Uterus (tissue), 4 donors: ENCODE data around the gene C1orf105. TPM values are rescaled to one million over a fixed set of nuclear protein-coding genes. Genes with fewer than 3 reads are reported as not detected.

Experiments used
- DNase-seq, 2 donors: peaks; one replicate each; pipeline ENCODE4 v3.0.0-alpha.2; 2019 to 2020
- H3K27ac ChIP-seq, 2 donors: fragments of 200-600 bp; sonication (generic); 1 replicate in 1 of 2; 2 replicates in 1 of 2; pipeline ENCODE4 v1.5.1; 2016 to 2018
- H3K27me3 ChIP-seq, 2 donors: fragments of 200-600 bp; sonication (generic); one replicate each; pipeline ENCODE4 v1.5.1; 2018 to 2019; ENCODE audit warnings: control low read depth in 1 of 2
- H3K36me3 ChIP-seq, 2 donors: fragments of 200-600 bp; sonication (generic); one replicate each; pipeline ENCODE4 v1.5.1; 2019; ENCODE audit warnings: control low read depth in 1 of 2
- H3K4me1 ChIP-seq, 2 donors: fragments of 200-600 bp; sonication (generic); one replicate each; pipeline ENCODE4 v1.5.1; 2018 to 2019; ENCODE audit warnings: control low read depth in 1 of 2
- H3K4me3 ChIP-seq, 2 donors: fragments of 200-600 bp; sonication (generic); 1 replicate in 1 of 2; 2 replicates in 1 of 2; pipeline ENCODE4 v1.5.1; 2018 to 2019; ENCODE audit warnings: mild to moderate bottlenecking in 1 of 2
- H3K9me3 ChIP-seq, 2 donors: fragments of 200-600 bp; sonication (generic); one replicate each; pipeline ENCODE4 v1.5.1; 2019; ENCODE audit warnings: control low read depth in 1 of 2
- POLR2A ChIP-seq, 2 donors: fragments of 450-650 bp; IDR thresholded peaks; one replicate each; pipeline ENCODE4 v1.6.1; 2016; ENCODE audit warnings: antibody characterized with exemption in 2 of 2, mild to moderate bottlenecking in 1 of 2, moderate library complexity in 1 of 2
- intact Hi-C: fragments of 100-400 bp; cut with DNase I; formaldehyde crosslinking; loops from one replicate; pipeline ENCODE4 v1.15.1; 2023; ENCODE audit warnings: low total_unique reads
- total RNA-seq, 4 donors: library from RNA; depleted of rRNA in 3 of 4; stranded (reverse); fragments of >200 nt in 3 of 4; gene quantifications; one replicate each; pipeline versions ENCODE4 v1.1.0 to v1.2.4, GENCODE V29; 2014 to 2023
- TF ChIP-seq, protein P1 (sequence below), 4 experiments: fragments of 200-600 bp in 2 of 4; fragments of 450-650 bp in 2 of 4; sonication (generic) in 2 of 4; IDR thresholded peaks; one replicate each; pipeline ENCODE4 v1.5.1; 2016 to 2019; ENCODE audit warnings: antibody characterized with exemption in 4 of 4, mild to moderate bottlenecking in 2 of 4, moderate library complexity in 1 of 4
- donor health status: DM: yes; HTN: yes; CAD: no.

C1orf105 gene
- total RNA-seq, 4 donors from 2014 or later, result not detected

DNA sequence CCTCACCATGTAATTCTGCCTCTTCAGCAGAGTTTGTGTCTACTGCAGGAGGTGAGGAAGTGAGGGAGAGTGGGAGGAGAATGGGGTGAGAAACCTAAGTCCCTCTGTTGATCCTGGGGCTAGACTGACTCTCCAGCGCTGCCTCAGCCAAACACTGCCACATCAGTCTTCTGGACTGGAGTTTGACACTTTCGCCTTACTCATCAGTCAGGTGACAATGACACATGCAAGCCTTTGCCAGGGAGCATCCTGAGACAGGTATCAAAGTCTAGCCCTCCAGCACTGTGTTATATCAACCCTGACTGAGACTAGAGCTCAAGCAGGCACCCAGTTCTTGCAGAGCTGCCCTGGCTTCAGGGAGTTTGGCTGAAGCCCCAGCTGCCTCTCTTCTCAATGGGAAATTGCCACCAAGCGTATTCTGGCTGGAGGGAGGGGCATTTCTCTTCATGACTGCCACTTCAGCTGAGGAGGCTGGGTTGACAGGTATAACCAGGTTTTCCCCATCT, 79.2 kb downstream of the C1orf105 start:
- no peaks in the 10 kb centered on the region for H3K36me3 ChIP-seq
- no peaks in the 10 kb centered on the region for H3K9me3 ChIP-seq
- TF ChIP-seq, protein P1, sequence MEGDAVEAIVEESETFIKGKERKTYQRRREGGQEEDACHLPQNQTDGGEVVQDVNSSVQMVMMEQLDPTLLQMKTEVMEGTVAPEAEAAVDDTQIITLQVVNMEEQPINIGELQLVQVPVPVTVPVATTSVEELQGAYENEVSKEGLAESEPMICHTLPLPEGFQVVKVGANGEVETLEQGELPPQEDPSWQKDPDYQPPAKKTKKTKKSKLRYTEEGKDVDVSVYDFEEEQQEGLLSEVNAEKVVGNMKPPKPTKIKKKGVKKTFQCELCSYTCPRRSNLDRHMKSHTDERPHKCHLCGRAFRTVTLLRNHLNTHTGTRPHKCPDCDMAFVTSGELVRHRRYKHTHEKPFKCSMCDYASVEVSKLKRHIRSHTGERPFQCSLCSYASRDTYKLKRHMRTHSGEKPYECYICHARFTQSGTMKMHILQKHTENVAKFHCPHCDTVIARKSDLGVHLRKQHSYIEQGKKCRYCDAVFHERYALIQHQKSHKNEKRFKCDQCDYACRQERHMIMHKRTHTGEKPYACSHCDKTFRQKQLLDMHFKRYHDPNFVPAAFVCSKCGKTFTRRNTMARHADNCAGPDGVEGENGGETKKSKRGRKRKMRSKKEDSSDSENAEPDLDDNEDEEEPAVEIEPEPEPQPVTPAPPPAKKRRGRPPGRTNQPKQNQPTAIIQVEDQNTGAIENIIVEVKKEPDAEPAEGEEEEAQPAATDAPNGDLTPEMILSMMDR (IDR thresholded peaks at IDR 0.05), result no peak
- TF ChIP-seq POLR2A (IDR thresholded peaks at IDR 0.05), result no peak
- H3K27me3 ChIP-seq, result no peaks in the 10 kb centered on the region
- no peak for DNase-seq
- H3K4me1 ChIP-seq, result no peaks in the 10 kb centered on the region
- H3K4me3 ChIP-seq, result no peak overlapping the region
- no peak overlapping the region for H3K27ac ChIP-seq
- intact Hi-C loops, result no loop called here

DNA sequence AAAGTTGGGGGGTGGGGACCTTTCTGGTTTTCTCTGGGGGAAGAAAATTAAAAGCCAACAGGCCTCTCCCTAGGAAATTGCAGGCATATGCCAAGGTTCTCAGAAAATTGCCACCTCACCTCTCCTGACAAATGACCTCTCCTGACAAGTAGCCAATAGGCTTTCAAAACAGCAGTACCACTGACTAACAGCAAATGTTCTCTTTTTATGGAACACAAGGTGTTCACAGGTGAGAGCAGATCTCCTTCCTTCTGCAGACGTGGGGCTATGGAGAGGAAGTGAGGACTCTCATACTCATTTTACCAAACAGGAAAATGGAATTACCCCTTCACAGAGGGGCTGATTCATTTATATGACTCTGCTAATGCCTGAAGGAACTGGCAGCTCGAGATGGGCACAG, 79.7 kb downstream of the C1orf105 start:
- Histone ChIP-seq H3K4me1 (no peaks in the 10 kb centered on the region), H3K4me3 (no peak overlapping the region), H3K36me3 (no peaks in the 10 kb centered on the region), H3K9me3 (no peaks in the 10 kb centered on the region), H3K27me3 (no peaks in the 10 kb centered on the region), H3K27ac (no peak overlapping the region)
- TF ChIP-seq, protein P1 (IDR thresholded peaks at IDR 0.05), result no peak
- TF ChIP-seq POLR2A (IDR thresholded peaks at IDR 0.05), result no peak
- no peak for DNase-seq
- intact Hi-C loops, result no loop called here

DNA sequence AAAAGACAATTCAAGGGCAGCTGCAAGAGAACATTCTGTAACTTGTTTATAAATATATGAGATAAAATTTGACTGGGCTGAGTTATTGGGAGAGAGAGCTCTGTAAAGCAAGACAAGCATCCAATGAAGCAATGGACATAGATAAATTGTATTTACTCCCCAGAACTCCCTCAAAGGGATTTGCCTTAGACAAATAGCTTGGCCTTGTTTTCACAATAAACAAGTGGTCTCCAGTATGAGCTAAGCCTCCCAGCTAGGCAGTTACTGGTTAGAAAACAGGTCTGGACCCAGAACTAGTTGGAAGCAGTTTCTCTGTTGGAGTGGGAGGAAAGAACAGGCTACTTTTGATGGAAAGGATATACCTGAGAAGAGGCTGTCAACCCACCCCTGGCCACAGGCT, 87.3 kb downstream of the C1orf105 start:
- intact Hi-C loops, result no loop called here
- Histone ChIP-seq H3K27ac (no peak overlapping the region), H3K4me1 (no peaks in the 10 kb centered on the region), H3K9me3 (no peaks in the 10 kb centered on the region), H3K4me3 (no peak overlapping the region), H3K36me3 (no peaks in the 10 kb centered on the region), H3K27me3 (no peaks in the 10 kb centered on the region)
- DNase-seq, result no peak
- TF ChIP-seq, protein P1 (IDR thresholded peaks at IDR 0.05), result no peak
- TF ChIP-seq POLR2A (IDR thresholded peaks at IDR 0.05), result no peak

DNA sequence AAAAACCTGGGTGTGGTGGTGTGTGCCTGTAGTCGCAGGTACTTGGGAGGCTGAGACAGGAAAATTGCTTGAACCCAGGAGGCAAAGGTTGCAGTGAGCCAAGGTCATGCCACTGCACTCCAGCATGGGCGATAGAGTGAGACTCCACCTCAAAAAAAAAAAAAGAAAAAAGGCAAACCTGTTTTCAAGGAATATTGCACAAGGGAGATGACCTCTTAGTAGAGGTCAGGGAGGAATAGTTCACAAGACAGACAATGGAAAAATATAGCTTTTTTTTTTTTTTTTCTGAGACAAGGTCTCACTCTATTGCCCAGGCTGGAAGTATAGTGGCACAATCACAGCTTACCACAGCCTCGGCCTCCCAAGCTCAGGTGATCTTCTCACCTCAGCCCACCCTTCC, 90.0 kb downstream of the C1orf105 start:
- H3K4me3 ChIP-seq, result no peak overlapping the region
- H3K27ac ChIP-seq, result no peak overlapping the region
- no peaks in the 10 kb centered on the region for H3K4me1 ChIP-seq
- intact Hi-C loops, result no loop called here
- H3K36me3 ChIP-seq, result no peaks in the 10 kb centered on the region
- no peak for TF ChIP-seq POLR2A (IDR thresholded peaks at IDR 0.05)
- TF ChIP-seq, protein P1 (IDR thresholded peaks at IDR 0.05), result no peak
- H3K27me3 ChIP-seq, result no peaks in the 10 kb centered on the region
- no peaks in the 10 kb centered on the region for H3K9me3 ChIP-seq
- DNase-seq, result no peak

DNA sequence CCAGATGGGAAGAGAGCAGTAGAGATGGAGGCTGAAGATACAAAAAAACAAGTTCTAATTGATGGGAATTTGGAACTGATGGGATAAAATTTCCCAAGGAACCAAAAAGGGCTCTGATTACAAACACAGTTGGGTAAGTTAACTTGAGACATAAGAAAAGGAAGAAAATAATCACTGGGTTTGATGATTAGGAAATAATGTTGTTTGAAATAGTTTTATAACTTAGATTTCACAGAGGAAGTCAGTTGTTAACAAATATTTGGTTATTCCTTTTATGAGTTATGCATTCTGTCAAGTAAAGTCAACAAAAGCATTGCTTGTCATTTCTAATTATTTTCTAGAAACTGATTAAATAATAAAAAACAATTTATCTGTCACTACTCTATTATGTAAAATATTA, 92.1 kb downstream of the C1orf105 start:
- H3K9me3 ChIP-seq, result no peaks in the 10 kb centered on the region
- no peaks in the 10 kb centered on the region for H3K27me3 ChIP-seq
- H3K27ac ChIP-seq, result no peak overlapping the region
- no peaks in the 10 kb centered on the region for H3K36me3 ChIP-seq
- DNase-seq, result no peak
- H3K4me3 ChIP-seq, result no peak overlapping the region
- H3K4me1 ChIP-seq, result no peaks in the 10 kb centered on the region
- intact Hi-C loops, result no loop called here
- TF ChIP-seq, protein P1 (IDR thresholded peaks at IDR 0.05), result no peak
- TF ChIP-seq POLR2A (IDR thresholded peaks at IDR 0.05), result no peak
